DOHH2 (cell line): Measurements from ENCODE around the gene EEPD1.

Experiments
- H3F3A ChIP-seq: fragments of 200-600 bp; sonication (generic), shearing (Covaris generic); 2 replicates; pipeline ENCODE4 v1.6.0; 2016; ENCODE audit warnings: antibody characterized with exemption, mild to moderate bottlenecking; ENCODE audit not compliant: control insufficient read depth, insufficient read depth
- H3K27ac ChIP-seq: fragments of 200-600 bp; sonication (generic); 2 replicates; pipeline ENCODE4 v1.5.1; 2014; ENCODE audit warnings: low read depth, mild to moderate bottlenecking, low read length, moderate library complexity
- H3K27me3 ChIP-seq: fragments of 200-600 bp; sonication (generic); 2 replicates; pipeline ENCODE4 v1.6.1; 2014; ENCODE audit warnings: mild to moderate bottlenecking, low read length, mixed read lengths; ENCODE audit not compliant: control insufficient read depth
- H3K36me3 ChIP-seq: fragments of 200-600 bp; sonication (generic); 2 replicates; pipeline ENCODE4 v1.6.1; 2014; ENCODE audit warnings: mild to moderate bottlenecking, low read length, moderate library complexity, mixed read lengths; ENCODE audit not compliant: control insufficient read depth
- H3K4me1 ChIP-seq: fragments of 200-600 bp; sonication (generic); 2 replicates; pipeline ENCODE4 v1.6.1; 2014; ENCODE audit warnings: mild to moderate bottlenecking, low read length, mixed read lengths; ENCODE audit not compliant: control insufficient read depth
- H3K4me2 ChIP-seq: fragments of 200-600 bp; sonication (generic); 2 replicates; pipeline ENCODE4 v1.6.0; 2014; ENCODE audit warnings: mild to moderate bottlenecking, low read length, moderate library complexity
- H3K4me3 ChIP-seq: fragments of 200-600 bp; sonication (generic); 2 replicates; pipeline ENCODE4 v1.5.1; 2014; ENCODE audit warnings: mild to moderate bottlenecking, low read length, mixed read lengths
- H3K79me2 ChIP-seq: fragments of 200-600 bp; sonication (generic); 2 replicates; pipeline ENCODE4 v1.6.1; 2014; ENCODE audit warnings: mild to moderate bottlenecking, low read length, mixed read lengths; ENCODE audit not compliant: control insufficient read depth
- H3K9me2 ChIP-seq: fragments of 200-600 bp; sonication (generic); replicated peaks from 2 replicates; pipeline ENCODE4 v1.6.1; 2014; ENCODE audit warnings: mild to moderate bottlenecking, low read length, mixed read lengths; ENCODE audit not compliant: control insufficient read depth
- H3K9me3 ChIP-seq: fragments of 200-600 bp; sonication (generic); 2 replicates; pipeline ENCODE4 v1.6.1; 2014; ENCODE audit warnings: antibody characterized with exemption, low read length, mixed read lengths; ENCODE audit not compliant: control insufficient read depth, insufficient read depth
- H4K20me1 ChIP-seq: fragments of 200-600 bp; sonication (generic); 2 replicates; pipeline ENCODE4 v1.6.0; 2014; ENCODE audit warnings: low read depth, mild to moderate bottlenecking, antibody characterized with exemption, low read length, moderate library complexity; ENCODE audit not compliant: control insufficient read depth, insufficient read depth
- CTCF ChIP-seq: fragments of 200-600 bp; sonication (generic); IDR thresholded peaks from one replicate; pipeline ENCODE4 v1.5.1; 2014; ENCODE audit warnings: antibody characterized with exemption, mild to moderate bottlenecking, low read depth, low read length; ENCODE audit not compliant: poor library complexity, severe bottlenecking
- EZH2phosphoT487 ChIP-seq: fragments of 200-600 bp; sonication (generic); IDR thresholded peaks from 2 replicates; pipeline ENCODE4 v1.6.1; 2017; ENCODE audit warnings: borderline replicate concordance, mild to moderate bottlenecking, antibody characterized with exemption, low read length, moderate library complexity, mixed read lengths

Gene EEPD1

GRCh38 chr7:36217961-36218284 lies 64.9 kb downstream of the EEPD1 start:
- peaks cover 5% of the 10 kb centered on the region; the same call in 1 of the 2 replicates for H4K20me1 ChIP-seq
- H3K27ac ChIP-seq = peak overlapping the region; percentile 42
- H3K36me3 ChIP-seq = peaks cover 67% of the 10 kb centered on the region
- no peaks in the 10 kb centered on the region for H3K9me3 ChIP-seq
- no peaks in the 10 kb centered on the region for H3F3A ChIP-seq
- H3K9me2 ChIP-seq = no peaks in the 10 kb centered on the region
- no peaks in the 10 kb centered on the region for H3K27me3 ChIP-seq
- peak overlapping the region; percentile 30 for H3K4me3 ChIP-seq
- H3K79me2 ChIP-seq = peaks cover 94% of the 10 kb centered on the region
- no peak for TF ChIP-seq EZH2phosphoT487
- no peak for TF ChIP-seq CTCF
- H3K4me2 ChIP-seq = peak overlapping the region; percentile 51
- H3K4me1 ChIP-seq = peaks cover 57% of the 10 kb centered on the region

GRCh38 chr7:36219429-36219828 lies 66.4 kb downstream of the EEPD1 start:
- H4K20me1 ChIP-seq = peaks cover 5% of the 10 kb centered on the region; the same call in 1 of the 2 replicates
- TF ChIP-seq CTCF = no peak
- TF ChIP-seq EZH2phosphoT487 = no peak
- peaks cover 64% of the 10 kb centered on the region for H3K36me3 ChIP-seq
- no peaks in the 10 kb centered on the region for H3F3A ChIP-seq
- no peaks in the 10 kb centered on the region for H3K27me3 ChIP-seq
- H3K4me2 ChIP-seq = no peak overlapping the region
- peaks cover 48% of the 10 kb centered on the region for H3K4me1 ChIP-seq
- H3K4me3 ChIP-seq = no peak overlapping the region
- no peaks in the 10 kb centered on the region for H3K9me3 ChIP-seq
- no peak overlapping the region for H3K27ac ChIP-seq
- H3K79me2 ChIP-seq = peaks cover 93% of the 10 kb centered on the region
- H3K9me2 ChIP-seq = no peaks in the 10 kb centered on the region

GRCh38 chr7:36223851-36224250 lies 70.8 kb downstream of the EEPD1 start:
- Histone ChIP-seq H3K4me3 (no peak overlapping the region), H3K27me3 (no peaks in the 10 kb centered on the region), H3K9me3 (no peaks in the 10 kb centered on the region), H3K36me3 (peaks cover 49% of the 10 kb centered on the region), H3K9me2 (no peaks in the 10 kb centered on the region), H3K4me2 (no peak overlapping the region), H4K20me1 (peaks cover 11% of the 10 kb centered on the region; the same call in 1 of the 2 replicates), H3F3A (peaks cover 4% of the 10 kb centered on the region), H3K79me2 (peaks cover 73% of the 10 kb centered on the region), H3K4me1 (peaks cover 8% of the 10 kb centered on the region), H3K27ac (no peak overlapping the region)
- TF ChIP-seq CTCF = no peak
- TF ChIP-seq EZH2phosphoT487 = no peak
